GM21423 (cell line): ENCODE measurements around the gene ACTG1.

Experiments used
- ATAC-seq: cut with Tn5 transposase; IDR thresholded peaks from one replicate; pipeline ENCODE4 v1.9.1; 2021; ENCODE audit warnings: mild to moderate bottlenecking, moderate library complexity; ENCODE audit not compliant: unreplicated experiment

The ACTG1 gene

DNA sequence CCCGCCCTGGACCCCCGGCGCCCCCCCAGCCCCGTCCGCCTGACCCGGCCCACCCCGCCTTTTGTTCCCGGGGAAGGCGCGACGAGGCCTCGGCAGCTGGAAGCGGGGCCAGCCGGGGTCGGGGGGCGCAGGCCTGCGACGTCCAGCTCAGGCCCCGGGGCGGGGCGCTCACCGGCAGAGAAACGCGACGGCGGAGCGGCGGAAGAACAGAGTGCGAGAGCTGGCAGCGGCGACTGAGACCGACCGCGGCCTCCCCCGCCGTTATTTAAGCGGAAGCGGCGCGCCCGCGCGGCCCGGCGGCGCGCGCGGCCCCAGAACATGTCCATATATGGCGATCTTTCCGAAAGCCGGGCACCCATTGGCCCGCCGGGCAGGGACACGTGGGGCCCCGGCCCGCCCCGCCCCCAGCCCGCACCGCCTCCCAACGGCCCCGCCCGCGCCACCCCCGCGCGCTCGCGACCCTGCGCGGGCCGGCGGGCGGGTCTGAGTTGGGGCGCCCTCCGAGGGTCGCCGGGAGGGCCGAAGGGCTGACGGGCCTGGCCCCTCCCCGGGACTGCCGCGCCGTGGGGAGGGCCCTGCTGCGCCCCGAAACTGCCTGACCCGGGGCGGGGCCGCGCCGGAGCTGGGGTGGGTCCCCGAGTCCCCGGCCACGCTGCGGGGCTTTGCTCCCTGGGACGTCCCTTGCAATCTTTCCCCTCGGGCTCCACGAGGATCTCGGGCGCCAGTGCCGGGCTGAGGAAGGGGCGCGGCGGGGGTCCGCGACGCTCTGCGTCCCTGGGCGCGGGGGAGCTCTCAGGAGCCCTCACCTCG is at the start of gene ACTG1:
TSS of gene ACTG1 (minus strand) at position 238 of the 810 bp plus-strand sequence. CDS start 445 bp downstream, outside the sequence.
- ATAC-seq, result peak; percentile 38

DNA sequence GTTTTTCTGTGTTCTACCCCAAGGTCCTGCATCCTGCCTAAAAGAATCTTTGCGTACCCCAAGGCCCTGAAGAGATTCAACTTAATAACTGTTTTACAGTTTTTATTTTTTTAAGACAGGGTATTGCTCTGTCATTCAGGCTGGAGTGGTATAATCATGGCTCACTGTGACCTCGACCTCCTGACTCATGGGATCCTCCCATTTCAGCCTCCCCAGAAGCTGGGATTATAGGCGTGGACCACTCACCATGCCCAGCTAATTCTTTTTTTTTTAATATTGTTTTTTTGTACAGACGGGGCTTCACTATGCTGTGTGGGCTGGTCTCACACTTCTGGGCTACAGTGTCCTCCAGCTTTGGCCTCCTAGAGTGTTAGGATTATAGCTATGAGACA is 48.9 kb upstream of the ACTG1 start:
- no peak for ATAC-seq

DNA sequence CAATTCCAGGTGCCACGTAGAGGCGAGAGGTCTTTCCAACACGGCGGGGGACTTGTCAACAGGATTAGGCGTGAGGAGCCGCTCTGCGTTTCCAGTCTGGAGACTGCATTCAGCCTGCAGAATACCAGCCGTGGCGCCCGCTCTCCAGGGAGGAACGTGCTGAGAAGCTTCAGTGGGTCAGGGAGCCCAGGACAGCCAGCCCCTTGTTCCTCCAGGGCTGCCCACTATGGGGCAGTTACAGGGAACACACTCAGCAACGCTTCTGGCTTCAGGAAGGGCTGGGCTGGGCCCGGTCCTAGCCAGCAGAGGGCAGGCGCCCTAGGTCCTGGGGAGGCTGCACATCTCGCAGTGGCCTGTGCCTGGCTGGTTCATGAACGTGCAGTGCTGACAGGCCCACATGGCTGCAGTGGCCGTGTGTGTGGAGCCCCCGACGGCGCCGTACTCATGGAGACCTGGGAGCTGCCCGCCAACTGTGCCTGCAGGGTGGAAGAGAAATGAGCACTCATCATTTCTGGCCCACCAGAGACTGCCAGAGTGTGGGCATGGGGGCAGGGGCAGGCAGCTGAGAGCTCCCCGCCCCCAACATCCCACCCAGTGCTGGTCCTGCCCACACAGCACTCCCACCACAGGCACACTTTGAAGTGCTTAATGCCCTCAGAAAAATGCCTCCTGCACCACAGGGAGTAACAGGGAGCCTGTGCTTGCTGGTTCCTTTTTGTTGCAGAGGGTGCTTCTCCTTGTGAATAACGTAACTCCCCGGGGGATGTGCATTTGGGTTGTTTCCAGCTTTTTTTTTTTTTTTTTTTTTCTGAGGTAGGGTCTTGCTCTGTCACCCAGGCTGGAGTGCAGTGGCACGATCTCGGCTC is 46.6 kb upstream of the ACTG1 start:
- ATAC-seq, result no peak

DNA sequence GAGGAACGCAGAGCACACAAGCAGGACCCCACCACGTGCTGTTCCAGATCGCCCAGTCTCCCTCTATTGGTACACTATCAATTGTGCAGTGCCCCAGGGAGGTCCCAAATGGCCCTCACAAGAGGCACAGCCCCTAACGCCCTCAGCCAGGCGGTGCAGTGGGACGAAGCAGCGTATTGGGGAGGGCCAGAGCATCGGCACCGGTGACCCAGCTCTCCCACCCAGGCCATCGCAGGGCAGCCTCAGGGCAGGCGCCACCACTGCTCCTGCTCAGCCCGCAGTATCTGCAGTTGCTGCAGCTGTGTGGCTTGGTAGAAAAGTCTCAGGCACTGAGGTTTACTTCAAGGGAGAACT is 45.5 kb upstream of the ACTG1 start:
- ATAC-seq, result no peak

DNA sequence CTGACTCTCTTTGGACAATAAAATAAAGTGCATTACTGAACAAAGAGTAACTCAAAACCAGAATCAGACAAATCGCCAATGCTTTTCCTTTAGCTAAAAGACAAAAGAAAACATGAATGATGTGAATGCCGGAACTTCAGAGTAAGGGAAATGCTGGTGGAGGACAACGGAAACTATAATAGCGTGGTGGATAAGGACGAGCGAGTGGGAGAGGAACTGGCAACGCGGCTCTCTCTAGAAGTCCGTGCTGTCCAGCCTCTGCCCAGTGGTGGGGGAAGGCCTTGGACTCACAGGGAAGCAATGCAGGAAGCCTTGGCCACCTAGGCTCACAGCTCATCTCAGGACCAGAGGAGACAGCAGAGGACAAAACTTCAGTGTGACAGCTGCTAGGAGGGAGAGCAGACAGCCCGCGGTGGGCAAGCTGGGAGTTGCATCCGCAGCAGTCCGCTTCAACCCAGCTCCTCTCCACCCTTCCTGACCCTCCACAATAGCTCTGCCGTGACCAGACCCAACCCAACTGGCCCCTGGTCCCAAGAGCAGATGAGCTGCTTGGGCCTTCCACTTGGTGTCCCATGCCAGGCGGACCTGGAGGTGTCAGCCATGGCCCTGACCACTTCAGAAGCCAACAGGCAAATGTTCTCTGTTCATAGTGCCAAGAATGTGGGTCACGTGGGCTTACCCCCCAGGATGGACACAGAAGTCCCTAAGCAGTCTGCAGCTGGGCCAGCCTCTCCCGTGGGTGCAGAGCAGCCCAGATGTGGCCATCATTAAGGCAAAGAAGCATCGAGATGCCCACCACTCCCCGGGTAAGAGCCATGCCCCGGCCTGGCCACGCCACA is 44.9 kb upstream of the ACTG1 start:
- no peak for ATAC-seq

DNA sequence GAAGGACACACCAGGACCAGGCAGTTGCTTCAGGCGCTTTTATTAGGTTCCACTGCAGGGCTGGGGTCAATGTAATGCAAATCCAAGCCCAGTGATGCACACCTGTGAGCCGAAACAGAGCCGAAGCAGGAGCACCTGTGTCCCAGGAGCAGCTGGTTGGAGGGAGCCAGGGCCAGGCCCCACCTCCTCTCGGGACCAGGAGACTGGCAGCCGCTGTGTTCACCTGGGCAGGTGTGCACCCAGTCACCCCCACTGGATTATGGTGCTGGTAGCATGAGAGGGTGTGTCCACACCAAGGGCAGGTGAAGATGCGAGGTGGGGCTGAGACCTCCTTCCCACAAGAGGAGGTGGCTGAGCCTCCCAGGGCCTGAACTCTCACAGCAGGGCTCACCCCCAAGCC is 44.3 kb upstream of the ACTG1 start:
- ATAC-seq, result no peak

DNA sequence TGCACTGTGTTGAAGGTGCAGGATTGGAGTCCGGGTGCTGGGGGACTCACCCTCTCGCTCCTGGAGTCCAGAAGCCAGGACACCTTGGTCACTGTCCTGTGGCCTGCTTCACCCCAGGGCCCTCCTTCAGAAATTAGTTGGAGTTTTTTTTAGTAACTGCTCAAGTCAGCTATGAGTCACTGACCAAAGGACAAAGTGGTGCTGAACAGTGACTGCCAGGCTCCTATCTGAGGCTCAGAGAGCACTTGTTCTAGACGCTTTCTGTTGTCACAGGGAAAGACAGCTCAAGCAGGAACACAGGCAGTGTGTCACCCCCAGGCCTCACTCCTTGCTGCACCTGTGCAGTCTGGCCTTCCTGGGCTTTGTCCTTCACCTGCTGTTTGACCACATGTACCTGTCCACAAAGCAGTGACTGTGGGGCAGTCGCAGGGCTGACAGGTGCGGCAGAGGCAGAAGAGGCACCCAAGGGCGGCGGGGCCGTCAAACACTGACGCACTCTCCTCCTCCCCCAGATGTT is 43.6 kb upstream of the ACTG1 start:
- no peak for ATAC-seq

DNA sequence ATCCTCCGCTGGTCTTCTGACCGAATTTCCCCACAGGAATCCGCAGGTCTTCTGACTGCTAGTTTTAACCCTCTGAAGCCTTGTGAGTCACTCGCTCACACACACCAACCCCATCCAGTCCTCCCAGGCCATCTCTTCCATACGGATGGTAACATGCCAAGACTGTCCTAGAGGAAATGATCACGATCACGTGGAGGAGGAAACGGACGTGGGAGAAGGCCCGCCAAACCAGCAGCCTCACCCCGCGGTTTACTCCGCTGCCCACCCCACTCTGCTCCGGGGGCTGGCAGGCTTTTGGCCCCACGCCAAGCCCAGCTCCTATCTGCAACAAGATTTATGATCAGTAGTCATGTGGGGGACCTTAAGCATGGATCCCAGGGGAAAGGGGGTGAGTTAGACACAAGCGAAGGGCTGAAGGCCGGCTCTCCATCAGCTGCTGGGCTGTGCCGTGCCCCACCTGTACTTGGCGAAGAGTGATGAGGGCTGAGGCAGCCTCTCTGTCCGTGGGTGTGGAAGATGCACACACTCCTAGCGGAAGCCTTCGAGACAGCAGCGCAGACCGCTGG is 41.1 kb upstream of the ACTG1 start:
- no peak for ATAC-seq

DNA sequence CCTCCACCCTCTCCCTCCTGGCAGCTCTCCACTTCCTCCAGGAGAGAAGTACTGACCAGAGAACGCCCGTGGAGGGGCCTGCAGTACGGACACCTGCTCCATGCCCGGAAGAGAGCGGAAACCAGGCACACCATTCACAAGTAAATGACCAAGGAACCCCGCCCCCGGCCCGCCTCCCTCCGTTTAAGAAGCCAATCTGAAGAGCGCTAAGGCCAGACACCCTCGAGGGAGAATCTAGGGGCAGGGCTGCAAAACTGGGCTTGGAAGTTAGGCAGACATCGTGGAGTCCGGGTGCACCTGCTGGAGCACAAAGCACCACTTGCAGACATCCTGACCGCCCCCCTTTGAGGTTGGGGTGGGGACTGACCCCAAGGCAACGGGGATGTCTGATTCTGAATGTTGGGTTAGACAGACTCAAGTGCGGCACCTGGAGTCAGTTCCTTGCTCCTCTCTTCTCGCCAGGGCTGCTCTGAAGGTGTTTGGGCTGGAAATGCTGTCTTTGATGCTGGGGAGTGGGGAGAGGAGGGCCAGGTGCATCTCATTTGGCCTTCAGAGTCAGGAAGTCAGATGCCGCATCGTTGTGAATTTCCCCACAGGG is 40.5 kb upstream of the ACTG1 start:
- ATAC-seq, result peak; percentile 35

DNA sequence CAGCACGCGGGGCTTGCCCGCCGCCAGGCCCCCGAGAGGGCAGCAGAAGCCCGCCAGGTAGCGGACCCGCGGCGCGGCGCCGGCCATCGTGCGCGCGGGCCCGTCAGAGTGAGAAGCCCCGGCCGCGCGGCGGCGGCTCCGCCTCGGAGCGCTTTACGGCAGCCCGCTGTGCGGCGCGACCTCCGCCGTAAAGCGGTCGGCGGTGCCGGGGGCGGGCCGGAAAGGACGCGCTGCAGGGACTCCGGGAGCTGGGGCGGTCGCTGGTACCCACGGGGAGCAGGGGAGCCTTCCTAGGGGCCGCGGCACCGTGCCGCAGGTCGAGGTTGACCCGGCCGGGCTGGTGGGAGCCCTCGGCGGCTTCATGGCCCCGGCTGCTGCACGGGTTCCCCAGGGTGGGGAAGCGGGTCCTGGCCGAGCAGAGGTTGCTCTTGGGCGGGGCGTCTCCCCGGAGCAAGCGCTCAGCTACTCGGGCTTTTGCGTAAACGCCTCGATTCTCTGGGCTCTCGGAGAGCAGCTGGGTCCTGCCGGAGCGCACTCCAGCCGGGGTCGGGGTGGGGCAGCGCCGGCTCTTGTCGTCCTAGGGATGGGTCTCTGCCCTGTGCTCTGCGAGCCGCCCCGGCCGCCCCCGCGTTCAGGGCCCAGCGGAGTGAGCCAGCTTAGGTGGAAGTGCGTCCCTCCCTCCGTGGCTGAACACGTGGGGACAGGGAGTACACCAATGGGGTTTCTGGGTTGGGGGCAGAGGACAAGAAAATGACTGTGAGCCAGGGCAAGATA is 39.8 kb upstream of the ACTG1 start, which contains the start of gene FAAP100:
TSS of gene FAAP100 (minus strand) at position 110 of the 774 bp plus-strand sequence. CDS start at position 87, 23 bp downstream.
- ATAC-seq, result peak; percentile 48

DNA sequence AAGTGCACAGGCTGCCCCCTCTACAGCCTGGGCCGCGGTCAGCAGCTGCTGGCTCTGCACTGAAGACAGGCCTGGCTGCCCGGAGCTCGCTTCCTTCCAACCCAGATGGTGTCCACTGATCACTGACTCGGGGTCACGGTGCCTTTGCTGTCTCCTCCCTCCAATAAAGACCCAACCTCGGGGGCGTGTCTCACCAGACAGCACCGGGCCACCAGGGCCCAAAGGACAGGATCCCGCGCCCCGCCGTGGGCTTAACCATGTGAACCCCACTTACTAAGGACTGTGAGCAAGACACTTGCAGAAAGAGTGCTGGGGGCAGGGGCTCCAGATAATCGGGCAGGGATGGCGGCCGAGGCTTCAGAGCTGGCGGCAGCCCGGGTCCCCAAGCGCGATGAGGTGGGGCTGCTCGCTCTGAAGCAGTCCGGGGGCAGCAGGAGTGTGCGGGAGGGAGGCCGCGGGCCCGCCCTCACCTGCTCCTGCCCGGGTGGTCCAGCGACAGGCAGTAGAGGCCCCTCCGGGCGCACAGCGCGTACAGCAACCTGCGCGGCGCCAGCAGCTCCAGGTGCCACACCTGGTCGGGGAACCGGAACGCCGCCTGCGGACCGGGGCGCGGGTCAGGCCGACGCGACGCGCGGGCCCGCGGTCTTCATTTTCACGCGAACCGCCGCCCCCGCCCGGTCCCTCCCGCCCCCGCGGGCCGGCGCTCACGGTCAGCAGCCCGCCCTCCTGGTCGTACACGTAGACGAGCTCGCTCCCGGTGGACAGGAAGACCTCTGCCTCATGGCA is 39.1 kb upstream of the ACTG1 start:
- ATAC-seq, result peak; percentile 4

DNA sequence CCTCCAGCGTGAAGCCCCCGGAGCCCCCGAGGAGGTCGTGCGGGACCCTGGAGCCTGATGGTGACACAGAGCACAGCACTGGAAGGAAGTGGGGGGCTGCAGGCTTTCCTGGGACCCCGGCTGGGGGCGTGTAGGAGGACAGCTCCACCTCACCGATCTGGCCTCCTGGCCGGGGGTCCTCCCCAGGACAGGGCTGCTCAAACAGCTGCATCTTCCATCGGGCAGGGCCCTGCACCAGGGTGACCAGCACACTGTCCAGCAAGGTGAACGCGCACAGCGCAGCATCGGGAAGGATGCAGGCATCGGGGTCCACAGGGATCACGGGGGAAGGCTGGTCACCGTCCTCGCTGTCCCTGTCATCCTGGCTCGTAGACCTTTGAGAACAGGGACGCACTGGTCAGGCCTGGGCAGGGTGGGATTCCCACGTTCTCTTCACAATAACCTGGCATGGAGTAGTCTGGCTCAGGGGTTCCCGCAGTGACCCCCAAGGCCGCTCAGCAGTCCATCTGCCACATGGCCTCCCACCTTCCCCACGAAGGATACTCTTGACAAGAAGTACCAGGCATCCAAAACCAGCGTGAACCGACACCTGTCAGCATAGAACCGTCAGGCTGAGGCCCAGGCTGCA is 38.3 kb upstream of the ACTG1 start:
- ATAC-seq, result no peak

DNA sequence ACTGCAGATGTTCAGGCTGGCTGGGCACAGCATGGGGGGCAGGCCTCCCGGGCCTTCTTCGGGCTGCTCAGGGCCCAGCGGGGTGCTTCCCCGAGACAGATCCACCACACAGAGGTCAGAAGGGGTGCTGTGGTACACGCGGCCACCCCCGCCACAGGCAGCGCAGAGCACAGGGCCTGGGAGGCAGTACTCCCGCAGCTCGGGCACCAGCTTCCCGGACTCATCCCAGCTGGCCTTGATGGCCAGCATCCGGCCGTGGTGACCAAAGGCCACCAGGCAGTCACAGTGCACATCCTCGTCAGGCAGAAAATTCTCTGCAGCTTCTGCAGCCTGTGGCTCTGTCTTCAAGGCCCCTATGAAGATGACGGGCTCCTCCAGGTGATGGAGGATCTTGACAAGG is 37.7 kb upstream of the ACTG1 start:
- ATAC-seq, result no peak

DNA sequence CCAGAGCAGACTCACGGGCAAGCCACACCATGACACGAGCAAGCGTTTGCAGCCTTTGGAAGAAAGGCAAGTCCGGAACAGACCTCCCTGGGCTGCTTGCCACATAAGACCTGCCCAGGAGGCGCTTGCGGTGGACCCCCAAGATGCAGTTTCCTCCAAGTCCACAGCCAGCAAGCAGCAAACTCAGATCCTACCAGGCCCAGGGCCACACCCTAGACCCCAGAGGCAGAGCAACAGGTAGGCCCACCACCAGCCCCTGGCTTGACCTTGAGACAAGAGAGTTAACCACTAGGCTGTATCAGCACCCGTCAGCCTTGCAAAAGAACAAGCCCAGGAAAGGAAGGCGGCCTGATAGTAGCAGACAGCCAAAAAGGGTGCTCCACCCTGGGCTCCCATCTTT is 37.2 kb upstream of the ACTG1 start:
- no peak for ATAC-seq

DNA sequence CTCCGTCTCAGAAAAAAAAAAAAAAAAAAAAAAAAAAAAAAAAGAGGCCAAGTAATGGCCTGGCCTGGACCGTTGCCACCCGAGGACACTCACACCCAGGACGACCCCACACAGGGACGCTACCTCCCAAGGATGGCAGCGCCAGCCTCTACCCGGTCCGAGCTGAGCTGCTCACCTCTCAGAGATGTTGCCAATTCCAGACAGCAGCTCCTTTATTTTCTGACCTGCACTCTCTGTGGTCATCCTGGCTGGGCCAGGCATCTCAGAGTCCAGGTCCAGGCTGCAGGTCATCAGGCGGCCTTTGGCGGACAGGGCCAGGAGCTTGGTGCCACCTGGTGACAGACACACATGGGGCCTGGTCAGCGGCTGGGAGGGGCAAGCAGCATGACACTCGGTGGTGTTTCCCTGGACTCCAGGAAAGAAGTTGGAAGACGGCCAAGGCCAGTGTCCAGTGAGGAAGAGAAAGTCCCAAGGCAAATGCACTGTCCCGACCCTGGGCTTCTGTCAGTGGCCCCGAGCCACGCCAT is 36.5 kb upstream of the ACTG1 start:
- no peak for ATAC-seq

DNA sequence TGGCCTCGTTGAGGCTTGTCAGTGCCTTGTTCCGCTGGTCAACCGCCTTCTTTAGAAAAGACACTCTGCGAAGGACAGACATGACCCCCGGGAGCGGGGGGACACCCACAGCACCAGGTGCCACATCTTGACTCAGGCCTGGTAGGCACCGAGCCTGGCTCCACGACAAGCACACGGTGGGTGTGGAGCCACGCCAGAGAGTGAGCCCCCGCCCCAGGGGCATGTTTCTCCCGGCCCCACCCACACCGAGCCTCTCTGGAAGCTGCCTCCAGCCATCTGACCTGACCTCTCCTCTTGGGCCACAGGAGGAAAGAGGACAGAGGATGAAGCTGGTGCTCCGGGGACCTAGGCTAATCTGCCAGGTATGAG is 35.0 kb upstream of the ACTG1 start:
- no peak for ATAC-seq

DNA sequence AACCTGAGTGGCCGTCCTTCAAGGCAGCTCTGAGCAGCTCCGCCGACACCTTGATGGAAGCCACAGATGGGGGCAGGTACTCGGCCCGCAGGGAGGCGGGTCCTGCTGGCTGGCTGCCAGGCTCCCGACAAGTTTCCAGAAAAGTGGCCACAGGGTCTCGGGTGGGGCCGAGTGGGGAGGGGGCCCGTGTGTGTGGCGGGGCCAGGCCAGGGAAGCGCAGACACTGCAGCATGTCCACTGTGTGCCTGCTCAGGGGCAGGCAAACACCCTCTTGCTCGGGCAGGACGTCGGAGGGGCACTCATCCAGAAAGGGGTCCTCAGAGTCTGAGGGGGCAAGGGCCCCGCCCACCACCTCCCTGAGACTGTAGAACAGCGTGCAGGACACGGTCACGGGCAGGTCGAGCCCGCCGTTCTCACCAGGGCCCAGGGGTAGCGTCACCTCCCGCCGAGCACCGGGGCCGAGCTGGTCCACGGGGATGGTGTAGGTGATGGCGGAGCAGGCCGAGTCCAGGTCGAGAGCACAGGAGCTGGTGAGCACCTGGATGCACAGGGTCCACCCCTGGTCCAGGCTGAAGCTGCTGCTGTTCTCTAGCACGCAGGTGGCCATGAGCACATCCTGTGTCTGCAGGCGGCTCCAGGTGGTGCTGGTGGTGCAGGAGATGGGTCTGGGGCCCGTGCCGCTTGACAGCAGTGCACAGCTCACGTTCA is 34.5 kb upstream of the ACTG1 start:
- ATAC-seq, result no peak
